ENCODE results near the gene SKAP2.

Gene SKAP2

GRCh38 chr7:26777385-26777784 is 87.0 kb downstream of the SKAP2 start:
- no peak for DNase-seq (ENCODE audit: low spot score)

GRCh38 chr7:26760501-26760900 is 103.9 kb downstream of the SKAP2 start:
- no peak for DNase-seq (ENCODE audit: low spot score)

GRCh38 chr7:26759108-26759507 is 105.3 kb downstream of the SKAP2 start:
- no peak for DNase-seq (ENCODE audit: low spot score)

GRCh38 chr7:26743205-26743604 is 121.2 kb downstream of the SKAP2 start:
- no peak for DNase-seq (ENCODE audit: low spot score)

GRCh38 chr7:26735976-26736600 is 128.3 kb downstream of the SKAP2 start:
- DNase-seq (ENCODE audit: low spot score) = no peak

- DNase-seq (ENCODE audit: low spot score) = no peak
Measured at GRCh38 chr7:26729150-26729775, 135.1 kb downstream of the SKAP2 start.

GRCh38 chr7:26726051-26726450 is 138.3 kb downstream of the SKAP2 start:
- DNase-seq (ENCODE audit: low spot score) = no peak

- DNase-seq (ENCODE audit: low spot score) = no peak
Measured at GRCh38 chr7:26724795-26725194, 139.6 kb downstream of the SKAP2 start.

- DNase-seq (ENCODE audit: low spot score) = no peak
Measured at GRCh38 chr7:26723129-26723528, 141.3 kb downstream of the SKAP2 start.

GRCh38 chr7:26721450-26721849 is 142.9 kb downstream of the SKAP2 start:
- no peak for DNase-seq (ENCODE audit: low spot score)

- DNase-seq (ENCODE audit: low spot score) = no peak
Measured at GRCh38 chr7:26718063-26718462, 146.3 kb downstream of the SKAP2 start.

- no peak for DNase-seq (ENCODE audit: low spot score)
Measured at GRCh38 chr7:26714438-26714837, 150.0 kb downstream of the SKAP2 start.

- no peak for DNase-seq (ENCODE audit: low spot score)
Measured at GRCh38 chr7:26714006-26714405, 150.4 kb downstream of the SKAP2 start.

- DNase-seq (ENCODE audit: low spot score) = peak; percentile 40
Measured at GRCh38 chr7:26709210-26709990, 155.0 kb downstream of the SKAP2 start.

- no peak for DNase-seq (ENCODE audit: low spot score)
Measured at GRCh38 chr7:26705567-26705966, 158.8 kb downstream of the SKAP2 start.

- no peak for DNase-seq (ENCODE audit: low spot score)
Measured at GRCh38 chr7:26704786-26705185, 159.6 kb downstream of the SKAP2 start.

GRCh38 chr7:26704036-26704435 is 160.4 kb downstream of the SKAP2 start:
- no peak for DNase-seq (ENCODE audit: low spot score)

- DNase-seq (ENCODE audit: low spot score) = no peak
Measured at GRCh38 chr7:26700893-26701292, 163.5 kb downstream of the SKAP2 start.

GRCh38 chr7:26700386-26700785 is 164.0 kb downstream of the SKAP2 start:
- no peak for DNase-seq (ENCODE audit: low spot score)

GRCh38 chr7:26699766-26700165 is 164.6 kb downstream of the SKAP2 start:
- no peak for DNase-seq (ENCODE audit: low spot score)

GRCh38 chr7:26698806-26699205 is 165.6 kb downstream of the SKAP2 start:
- no peak for DNase-seq (ENCODE audit: low spot score)

- DNase-seq (ENCODE audit: low spot score) = no peak
Measured at GRCh38 chr7:26698194-26698593, 166.2 kb downstream of the SKAP2 start.

- DNase-seq (ENCODE audit: low spot score) = no peak
Measured at GRCh38 chr7:26696978-26697377, 167.4 kb downstream of the SKAP2 start.
